HG03196 (cell line): ENCODE data around the gene SSBP3.
A peak's percentile ranks its signal among the peaks of the same experiment; 100 is the strongest.
"Not testable (repeated sequence)": the region's sequence is repeated elsewhere in the genome, so short reads cannot be mapped to it uniquely, and the experiment has no call there.

Source experiments
- ATAC-seq: cut with Tn5 transposase; IDR thresholded peaks from one replicate; pipeline ENCODE4 v1.9.1; 2021; ENCODE audit not compliant: unreplicated experiment

SSBP3 gene

GRCh38 chr1:54394104-54394503 is 12.1 kb downstream of the SSBP3 start:
- no peak for ATAC-seq

GRCh38 chr1:54392401-54392800 is 13.8 kb downstream of the SSBP3 start:
- no peak for ATAC-seq

- ATAC-seq, result no peak
Observed at GRCh38 chr1:54391450-54392209, 14.6 kb downstream of the SSBP3 start.

- no peak for ATAC-seq
Observed at GRCh38 chr1:54390655-54391054, 15.5 kb downstream of the SSBP3 start.

- ATAC-seq, result not testable (repeated sequence)
Observed at GRCh38 chr1:54389608-54390007, 16.6 kb downstream of the SSBP3 start.

- no peak for ATAC-seq
Observed at GRCh38 chr1:54387419-54387818, 18.8 kb downstream of the SSBP3 start.

GRCh38 chr1:54385727-54386022 is 20.5 kb downstream of the SSBP3 start:
- no peak for ATAC-seq

- no peak for ATAC-seq
Observed at GRCh38 chr1:54384918-54385726, 21.1 kb downstream of the SSBP3 start.

- ATAC-seq, result no peak
Observed at GRCh38 chr1:54384471-54384870, 21.7 kb downstream of the SSBP3 start.

GRCh38 chr1:54381524-54381923 is 24.7 kb downstream of the SSBP3 start:
- ATAC-seq, result no peak

- ATAC-seq, result no peak
Observed at GRCh38 chr1:54380290-54380882, 25.8 kb downstream of the SSBP3 start.

- ATAC-seq, result no peak
Observed at GRCh38 chr1:54379555-54380289, 26.5 kb downstream of the SSBP3 start.

- ATAC-seq, result no peak
Observed at GRCh38 chr1:54378874-54379554, 27.2 kb downstream of the SSBP3 start.

- ATAC-seq, result no peak
Observed at GRCh38 chr1:54378157-54378873, 27.9 kb downstream of the SSBP3 start.

- no peak for ATAC-seq
Observed at GRCh38 chr1:54377040-54377691, 29.0 kb downstream of the SSBP3 start.

- peak; percentile 49 for ATAC-seq
Observed at GRCh38 chr1:54376430-54377039, 29.7 kb downstream of the SSBP3 start.

GRCh38 chr1:54375712-54376429 is 30.3 kb downstream of the SSBP3 start:
- no peak for ATAC-seq

GRCh38 chr1:54375298-54375697 is 30.9 kb downstream of the SSBP3 start:
- no peak for ATAC-seq

- no peak for ATAC-seq
Observed at GRCh38 chr1:54374766-54375165, 31.4 kb downstream of the SSBP3 start.
